Right lobe of liver (tissue), 5 donors: ENCODE measurements around the gene SULF2. TPM values are rescaled to one million over a fixed set of nuclear protein-coding genes. Genes with fewer than 3 reads are reported as not detected.

Source experiments
- small RNA-seq, 2 experiments: library from RNA; depleted of rRNA; stranded (forward); fragments of <200 nt; gene quantifications; one replicate each; pipeline ENCODE3, GENCODE V24; 2016
- total RNA-seq, 6 experiments: library from RNA; depleted of rRNA in 2 of 6; stranded (reverse); fragments of >200 nt in 2 of 6; fragmentation: NEBNext Ultra II Directional in 3 of 6; extraction: Animal tissue kit (Norgen Biotek cat#: 25700) in 3 of 6; gene quantifications; one replicate each; pipeline versions ENCODE4 v1.1.0 to v1.2.4, GENCODE V29; 2016 to 2023
- donor health status: DM: no; HTN: no; CAD: no.
- donor health status: DM: no; HTN: no; CAD: no.
- donor health status: DM: no; HTN: yes; CAD: no.
- donor health status: DM: no; HTN: yes; CAD: no.

The SULF2 gene
- total RNA-seq, 6 experiments from 2014 or later: 6.1 to 92.0 (median 48.3) TPM

Small RNA genes lying within 50 kb of the gene (small RNA-seq; reads per million reads assigned to genes)
- 0 reads per million in 2 experiments for gene RNU7-173P
